Keratinocyte (primary cell): ENCODE measurements around the gene TMX3. TPM values are rescaled to one million over a fixed set of nuclear protein-coding genes. Genes with fewer than 3 reads are reported as not detected.

Experiments
- DNase-seq: peaks from one replicate; pipeline ENCODE4 v3.0.0-alpha.2; 2011; ENCODE audit warnings: low read depth, missing footprints, low spot score
- FAIRE-seq: peaks from 2 replicates; lab custom pipeline; 2011; peaks lifted over from hg19 to GRCh38; lab: Jason Lieb, UNC
- H2AFZ ChIP-seq: 2 replicates; pipeline ENCODE4 v1.6.0; 2012; ENCODE audit warnings: low read length, control low read depth, inconsistent platforms; ENCODE audit not compliant: control insufficient read depth
- H3K27ac ChIP-seq: 2 replicates; pipeline ENCODE4 v1.5.1; 2011; ENCODE audit warnings: low read length; ENCODE audit not compliant: control insufficient read depth, insufficient read depth
- H3K27me3 ChIP-seq: 3 replicates; pipeline ENCODE4 v1.6.0; 2011; ENCODE audit warnings: low read length; ENCODE audit not compliant: control insufficient read depth, insufficient read depth; ENCODE audit errors: extremely low read depth
- H3K36me3 ChIP-seq, 2 experiments: 2 replicates in 1 of 2; 3 replicates in 1 of 2; pipeline ENCODE4 v1.5.1; 2011; ENCODE audit warnings: low read length in 2 of 2, mild to moderate bottlenecking in 1 of 2; ENCODE audit not compliant: control insufficient read depth in 2 of 2, insufficient read depth in 2 of 2; ENCODE audit errors: extremely low read depth in 1 of 2
- H3K4me1 ChIP-seq: 3 replicates; pipeline ENCODE4 v1.5.1; 2011; ENCODE audit warnings: low read length; ENCODE audit not compliant: control insufficient read depth, insufficient read depth; ENCODE audit errors: extremely low read depth
- H3K4me2 ChIP-seq: 3 replicates; pipeline ENCODE4 v1.6.0; 2011; ENCODE audit warnings: low read depth, low read length; ENCODE audit not compliant: control insufficient read depth, insufficient read depth; ENCODE audit errors: extremely low read depth
- H3K4me3 ChIP-seq, 3 experiments: fragments of 200-600 bp in 1 of 3; sonication (generic) in 1 of 3; 2 replicates in 2 of 3; 3 replicates in 1 of 3; pipeline ENCODE4 v1.5.1; 2011 to 2016; ENCODE audit warnings: low read length in 3 of 3, mild to moderate bottlenecking in 3 of 3, control low read depth in 2 of 3, inconsistent platforms in 1 of 3, low read depth in 1 of 3, mixed read lengths in 1 of 3, mixed run types in 1 of 3, moderate library complexity in 1 of 3; ENCODE audit not compliant: control insufficient read depth in 2 of 3, insufficient read depth in 2 of 3; ENCODE audit errors: extremely low read depth in 1 of 3
- H3K79me2 ChIP-seq: 2 replicates; pipeline ENCODE4 v1.6.0; 2012; ENCODE audit warnings: low read length; ENCODE audit not compliant: control insufficient read depth, insufficient read depth
- H3K9ac ChIP-seq: 3 replicates; pipeline ENCODE4 v1.6.0; 2011; ENCODE audit warnings: low read length; ENCODE audit not compliant: control insufficient read depth, insufficient read depth; ENCODE audit errors: extremely low read depth
- H3K9me1 ChIP-seq: 3 replicates; pipeline ENCODE4 v1.6.0; 2011; ENCODE audit warnings: low read length; ENCODE audit not compliant: control insufficient read depth, insufficient read depth; ENCODE audit errors: extremely low read depth
- H3K9me3 ChIP-seq: 2 replicates; pipeline ENCODE4 v1.5.1; 2012; ENCODE audit warnings: low read depth, low read length; ENCODE audit not compliant: control insufficient read depth
- H4K20me1 ChIP-seq: 3 replicates; pipeline ENCODE4 v1.6.0; 2011; ENCODE audit warnings: low read length; ENCODE audit not compliant: control insufficient read depth, insufficient read depth; ENCODE audit errors: extremely low read depth
- EZH2 ChIP-seq: IDR thresholded peaks from one replicate; pipeline ENCODE4 v1.6.1; 2012; ENCODE audit warnings: inconsistent platforms, mild to moderate bottlenecking, low read length, moderate library complexity
- dilution Hi-C: fragments of 300-500 bp; cut with MboI; formaldehyde crosslinking; loops from one replicate; pipeline ENCODE4 v1.7.0; 2020; ENCODE audit warnings: low sequenced_read_pairs; ENCODE audit not compliant: extremely low pct_ligation_motif_present
- polyA plus RNA-seq, 5 experiments: library from polyadenylated mRNA; depleted of rRNA in 3 of 5; stranded (reverse) in 3 of 5; stranded (forward) in 1 of 5; unstranded in 1 of 5; fragments of >200 nt; gene quantifications; 1 replicate in 1 of 5; 2 replicates in 3 of 5; 3 replicates in 1 of 5; pipeline versions ENCODE4 v1.2.1 to v1.2.3, GENCODE V29; 2011 to 2012; ENCODE audit warnings: missing spikeins in 2 of 5, low read depth in 1 of 5, low replicate concordance in 1 of 5
- TF ChIP-seq, protein P1 (sequence below), 3 experiments: IDR thresholded peaks in 1 of 3; conservative IDR thresholded peaks in 1 of 3; optimal IDR thresholded peaks in 1 of 3; 2 replicates in 2 of 3; 3 replicates in 1 of 3; pipeline versions ENCODE3 to v1.5.1; 2011; ENCODE audit warnings: low read length in 3 of 3, mild to moderate bottlenecking in 3 of 3, moderate library complexity in 2 of 3, control low read depth in 1 of 3, inconsistent platforms in 1 of 3; ENCODE audit not compliant: insufficient read depth in 2 of 3; ENCODE audit errors: extremely low read depth in 1 of 3

TMX3 gene
- polyA plus RNA-seq, 1 donor (not counting 4 experiments of a cell fraction or from before 2014, with no cell fraction given), result 55.5 TPM

DNA sequence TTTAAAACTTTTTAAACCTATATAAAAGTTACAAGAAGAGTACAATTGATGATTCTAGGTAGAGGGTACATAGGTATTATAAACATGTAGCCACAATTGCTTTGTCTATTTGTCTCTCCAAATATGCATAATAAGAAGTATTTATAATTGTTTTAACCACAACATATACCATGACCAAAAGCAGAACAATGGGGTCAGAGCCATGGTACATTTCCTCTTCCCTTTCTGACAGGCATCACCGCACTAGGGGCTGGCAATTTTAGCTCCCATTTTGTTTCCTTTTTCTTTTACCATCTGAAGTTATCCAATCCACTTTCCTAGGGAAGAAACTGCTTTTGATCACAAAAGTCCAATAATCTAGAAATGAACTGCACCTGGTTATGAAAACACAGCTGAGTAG, 49.3 kb downstream of the TMX3 start:
- no peak overlapping the region for H3K4me2 ChIP-seq
- H3K9me1 ChIP-seq, result no peaks in the 10 kb centered on the region
- H3K4me3 ChIP-seq, result no peak overlapping the region
- H3K4me1 ChIP-seq, result no peaks in the 10 kb centered on the region
- H3K9me3 ChIP-seq, result no peaks in the 10 kb centered on the region
- TF ChIP-seq, protein P1, sequence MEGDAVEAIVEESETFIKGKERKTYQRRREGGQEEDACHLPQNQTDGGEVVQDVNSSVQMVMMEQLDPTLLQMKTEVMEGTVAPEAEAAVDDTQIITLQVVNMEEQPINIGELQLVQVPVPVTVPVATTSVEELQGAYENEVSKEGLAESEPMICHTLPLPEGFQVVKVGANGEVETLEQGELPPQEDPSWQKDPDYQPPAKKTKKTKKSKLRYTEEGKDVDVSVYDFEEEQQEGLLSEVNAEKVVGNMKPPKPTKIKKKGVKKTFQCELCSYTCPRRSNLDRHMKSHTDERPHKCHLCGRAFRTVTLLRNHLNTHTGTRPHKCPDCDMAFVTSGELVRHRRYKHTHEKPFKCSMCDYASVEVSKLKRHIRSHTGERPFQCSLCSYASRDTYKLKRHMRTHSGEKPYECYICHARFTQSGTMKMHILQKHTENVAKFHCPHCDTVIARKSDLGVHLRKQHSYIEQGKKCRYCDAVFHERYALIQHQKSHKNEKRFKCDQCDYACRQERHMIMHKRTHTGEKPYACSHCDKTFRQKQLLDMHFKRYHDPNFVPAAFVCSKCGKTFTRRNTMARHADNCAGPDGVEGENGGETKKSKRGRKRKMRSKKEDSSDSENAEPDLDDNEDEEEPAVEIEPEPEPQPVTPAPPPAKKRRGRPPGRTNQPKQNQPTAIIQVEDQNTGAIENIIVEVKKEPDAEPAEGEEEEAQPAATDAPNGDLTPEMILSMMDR (optimal IDR thresholded peaks at IDR 0.05 in 1 of 3, IDR thresholded peaks at IDR 0.05 in 1 of 3, conservative IDR thresholded peaks at IDR 0.05 in 1 of 3; ENCODE audit: extremely low read depth in 1 of 3, insufficient read depth in 2 of 3, low read length in 3 of 3), result no peak
- no peak for TF ChIP-seq EZH2
- no peaks in the 10 kb centered on the region for H3K79me2 ChIP-seq
- no peaks in the 10 kb centered on the region for H3K27me3 ChIP-seq
- H3K9ac ChIP-seq, result no peak overlapping the region
- no peaks in the 10 kb centered on the region for H4K20me1 ChIP-seq
- no peak for DNase-seq
- FAIRE-seq, result no peak
- no peaks in the 10 kb centered on the region for H3K36me3 ChIP-seq
- no peak overlapping the region for H3K27ac ChIP-seq
- dilution Hi-C loops, result no loop called here
- no peak overlapping the region for H2AFZ ChIP-seq

DNA sequence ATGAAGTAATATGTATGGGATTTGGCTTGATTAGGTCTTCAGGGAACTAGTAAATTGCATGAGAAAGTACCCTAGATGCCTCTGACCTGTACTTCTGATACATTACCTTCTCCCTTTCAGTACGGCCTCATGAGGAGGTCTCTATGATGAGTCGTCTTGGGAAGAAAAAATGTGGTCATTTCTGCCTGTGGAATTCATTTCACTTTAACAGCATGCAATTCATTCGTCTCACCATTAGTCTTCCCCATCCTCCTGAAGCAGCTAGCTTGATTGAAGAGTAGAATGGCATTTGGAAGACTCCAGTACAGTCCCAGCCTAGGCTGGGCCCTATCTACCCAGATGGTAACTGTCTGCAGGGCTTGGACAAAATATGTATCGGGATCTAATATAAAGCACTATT, 52.2 kb downstream of the TMX3 start:
- Histone ChIP-seq H3K4me2 (no peak overlapping the region), H3K9me3 (no peaks in the 10 kb centered on the region), H4K20me1 (no peaks in the 10 kb centered on the region), H3K36me3 (no peaks in the 10 kb centered on the region), H3K9ac (no peak overlapping the region), H3K27me3 (no peaks in the 10 kb centered on the region), H3K4me3 (no peak overlapping the region), H3K4me1 (no peaks in the 10 kb centered on the region), H3K79me2 (no peaks in the 10 kb centered on the region), H2AFZ (no peak overlapping the region), H3K27ac (no peak overlapping the region), H3K9me1 (no peaks in the 10 kb centered on the region)
- no peak for FAIRE-seq
- DNase-seq, result no peak
- dilution Hi-C loops, result no loop called here
- TF ChIP-seq, protein P1 (optimal IDR thresholded peaks at IDR 0.05 in 1 of 3, IDR thresholded peaks at IDR 0.05 in 1 of 3, conservative IDR thresholded peaks at IDR 0.05 in 1 of 3; ENCODE audit: extremely low read depth in 1 of 3, insufficient read depth in 2 of 3, low read length in 3 of 3), result no peak
- TF ChIP-seq EZH2, result no peak
